ENCODE measurements around the gene ALX4. TPM values are rescaled to one million over a fixed set of nuclear protein-coding genes. Genes with fewer than 3 reads are reported as not detected.

The ALX4 gene
- total RNA-seq, 3 donors from 2014 or later (not counting 1 experiment from before 2014, with no cell fraction given), result not detected

DNA sequence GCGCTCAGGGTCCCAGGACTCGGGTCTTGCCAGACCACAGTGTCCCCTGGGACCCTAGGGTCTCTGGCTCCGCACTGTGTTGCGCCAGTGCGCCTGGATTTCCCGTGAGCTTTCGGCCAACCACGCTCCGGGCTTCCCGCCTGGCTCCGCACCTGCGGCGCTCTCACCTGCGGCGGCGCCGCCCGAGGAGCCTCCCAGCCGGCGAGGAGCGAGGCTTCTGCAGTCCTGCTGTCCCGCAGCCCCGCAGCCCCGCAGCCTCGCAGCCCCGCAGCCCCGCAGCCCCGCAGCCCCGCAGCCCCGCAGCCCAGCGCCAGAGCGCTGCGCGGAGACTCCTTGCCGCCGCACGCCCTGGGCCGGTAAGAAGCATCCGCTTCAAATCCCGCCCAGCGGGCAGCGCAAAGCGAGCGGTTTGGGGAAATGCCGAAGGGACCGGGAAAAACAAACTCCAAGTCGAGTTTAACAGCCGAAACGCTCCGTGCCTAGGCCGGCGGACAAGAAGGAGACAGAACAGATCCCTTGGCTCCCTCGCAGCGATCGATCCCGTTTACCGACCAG, 939 bp downstream of the ALX4 start:
- H3K4me1 ChIP-seq (ENCODE audit: control insufficient read depth, insufficient read depth, low read length), result peaks cover 26% of the 10 kb centered on the region

DNA sequence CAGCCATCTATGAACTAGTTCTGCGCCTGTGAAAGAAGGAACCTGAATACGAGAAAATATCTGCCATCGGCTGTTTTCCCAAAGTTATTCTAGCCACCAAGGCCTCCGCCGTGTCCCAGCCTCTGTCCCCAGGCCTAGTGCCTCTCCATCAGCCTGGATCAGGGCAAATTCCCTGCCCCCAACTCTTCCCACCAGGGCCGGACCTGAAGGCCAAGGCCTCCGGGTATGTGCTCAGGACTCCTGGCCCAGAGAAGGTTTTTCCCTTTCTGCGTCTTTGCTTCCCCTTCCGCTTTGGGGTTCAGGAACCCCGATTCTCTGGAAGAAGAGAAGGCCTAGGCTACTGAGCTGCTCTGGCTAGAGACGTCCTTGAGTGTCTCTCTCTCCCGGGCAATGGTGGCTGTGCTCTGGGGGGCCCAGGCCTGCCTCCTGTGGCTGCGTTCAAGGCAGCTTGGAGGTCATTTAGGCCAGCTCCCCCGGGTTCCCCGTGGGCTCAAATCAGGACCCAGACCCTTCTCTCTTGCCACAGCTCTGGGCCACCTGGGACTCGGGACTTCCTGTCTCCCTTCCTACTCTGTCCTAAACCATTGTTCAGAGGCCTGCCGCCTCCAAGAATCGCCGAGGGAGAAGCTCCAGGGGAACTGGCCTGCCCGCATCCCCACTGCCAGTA, 1.6 kb downstream of the ALX4 start:
- no peak overlapping the region for H3K4me3 Mint-ChIP-seq
- ATAC-seq (no peak), DNase-seq (no peak)
- H3K27ac ChIP-seq (ENCODE audit: low read length), result no peak overlapping the region
- intact Hi-C loops (cut with micrococcal nuclease), result no loop called here
- TF ChIP-seq, protein P1, sequence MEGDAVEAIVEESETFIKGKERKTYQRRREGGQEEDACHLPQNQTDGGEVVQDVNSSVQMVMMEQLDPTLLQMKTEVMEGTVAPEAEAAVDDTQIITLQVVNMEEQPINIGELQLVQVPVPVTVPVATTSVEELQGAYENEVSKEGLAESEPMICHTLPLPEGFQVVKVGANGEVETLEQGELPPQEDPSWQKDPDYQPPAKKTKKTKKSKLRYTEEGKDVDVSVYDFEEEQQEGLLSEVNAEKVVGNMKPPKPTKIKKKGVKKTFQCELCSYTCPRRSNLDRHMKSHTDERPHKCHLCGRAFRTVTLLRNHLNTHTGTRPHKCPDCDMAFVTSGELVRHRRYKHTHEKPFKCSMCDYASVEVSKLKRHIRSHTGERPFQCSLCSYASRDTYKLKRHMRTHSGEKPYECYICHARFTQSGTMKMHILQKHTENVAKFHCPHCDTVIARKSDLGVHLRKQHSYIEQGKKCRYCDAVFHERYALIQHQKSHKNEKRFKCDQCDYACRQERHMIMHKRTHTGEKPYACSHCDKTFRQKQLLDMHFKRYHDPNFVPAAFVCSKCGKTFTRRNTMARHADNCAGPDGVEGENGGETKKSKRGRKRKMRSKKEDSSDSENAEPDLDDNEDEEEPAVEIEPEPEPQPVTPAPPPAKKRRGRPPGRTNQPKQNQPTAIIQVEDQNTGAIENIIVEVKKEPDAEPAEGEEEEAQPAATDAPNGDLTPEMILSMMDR (IDR thresholded peaks at IDR 0.05), result no peak
- H3K36me3 Mint-ChIP-seq, result no peaks in the 10 kb centered on the region
- peaks cover 60% of the 10 kb centered on the region for H3K27me3 ChIP-seq (ENCODE audit: control insufficient read depth, insufficient read depth, low read length)
- H3K27me3 Mint-ChIP-seq (ENCODE audit: low read depth in 2 of 2), result peaks cover 76 to 78% of the 10 kb centered on the region in 2 donors
- no peaks in the 10 kb centered on the region for H3K36me3 ChIP-seq (ENCODE audit: control insufficient read depth, insufficient read depth, low read length)
- no peak overlapping the region for H3K4me3 ChIP-seq (ENCODE audit: low read length)
- H3K9me3 ChIP-seq (ENCODE audit: control insufficient read depth, insufficient read depth, low read length), result no peaks in the 10 kb centered on the region
- H3K4me1 Mint-ChIP-seq, result peaks cover 22 to 31% of the 10 kb centered on the region in 2 donors
- no peak overlapping the region for H3K27ac Mint-ChIP-seq
- WGBS (ENCODE audit: insufficient coverage), result 53% methylated on average over 20 of the region's 20 CpGs
- peaks cover 29% of the 10 kb centered on the region for H3K4me1 ChIP-seq (ENCODE audit: control insufficient read depth, insufficient read depth, low read length)
- no peaks in the 10 kb centered on the region for H3K9me3 Mint-ChIP-seq

More for the DNA sequence above, 939 bp downstream of the ALX4 start:
- no peaks in the 10 kb centered on the region for H3K36me3 Mint-ChIP-seq
- H3K27ac ChIP-seq (ENCODE audit: low read length), result no peak overlapping the region
- no peaks in the 10 kb centered on the region for H3K36me3 ChIP-seq (ENCODE audit: control insufficient read depth, insufficient read depth, low read length)
- no peak overlapping the region for H3K27ac Mint-ChIP-seq
- no peaks in the 10 kb centered on the region for H3K9me3 Mint-ChIP-seq
- 9% methylated on average over 57 of the region's 57 CpGs for WGBS (ENCODE audit: insufficient coverage)
- H3K27me3 Mint-ChIP-seq (ENCODE audit: low read depth in 2 of 2), result peaks cover 72 to 76% of the 10 kb centered on the region in 2 donors
- intact Hi-C loops (cut with micrococcal nuclease), result no loop called here
- TF ChIP-seq, protein P1 (IDR thresholded peaks at IDR 0.05), result no peak
- H3K4me3 Mint-ChIP-seq, result no peak overlapping the region
- no peak for DNase-seq
- H3K27me3 ChIP-seq (ENCODE audit: control insufficient read depth, insufficient read depth, low read length), result peaks cover 59% of the 10 kb centered on the region
- peaks cover 22 to 27% of the 10 kb centered on the region in 2 donors for H3K4me1 Mint-ChIP-seq
- no peak overlapping the region for H3K4me3 ChIP-seq (ENCODE audit: low read length)
- no peaks in the 10 kb centered on the region for H3K9me3 ChIP-seq (ENCODE audit: control insufficient read depth, insufficient read depth, low read length)
- no peak for ATAC-seq

DNA sequence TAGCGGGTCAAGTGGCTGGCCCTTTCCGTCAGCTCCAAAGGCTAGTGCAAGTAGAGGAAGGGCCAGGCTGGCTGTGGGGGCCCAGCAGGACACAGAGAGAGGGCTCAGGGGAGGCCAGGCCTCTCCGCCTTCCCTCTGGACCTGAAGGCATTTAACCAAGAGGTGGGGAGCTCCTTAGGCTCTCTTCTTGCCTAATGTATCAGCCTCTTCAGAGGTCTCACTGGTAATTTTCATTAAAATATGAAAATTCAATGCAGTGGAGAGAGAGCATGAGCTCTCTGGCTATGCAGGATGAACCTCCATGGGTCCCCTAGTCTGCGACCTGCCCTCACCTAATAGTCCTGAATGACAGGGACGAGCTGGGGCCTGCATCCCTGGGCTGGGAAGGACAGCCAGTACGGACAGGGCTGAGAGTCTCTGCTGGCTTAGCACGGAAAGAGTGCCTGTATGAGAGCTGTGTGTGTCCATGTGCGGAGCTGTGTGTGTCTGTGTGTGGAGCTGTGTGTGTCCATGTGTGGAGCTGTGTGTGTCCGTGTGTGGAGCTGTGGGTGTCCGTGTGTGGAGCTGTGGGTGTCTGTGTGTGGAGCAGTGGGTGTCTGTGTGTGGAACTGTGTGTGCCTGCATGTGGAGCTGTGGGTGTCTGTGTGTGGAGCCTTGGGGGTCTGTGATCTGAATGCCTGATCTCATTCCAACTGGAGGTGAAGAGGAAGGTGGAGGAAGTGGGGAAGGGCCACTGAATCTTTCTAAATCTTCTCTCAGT, 2.4 kb downstream of the ALX4 start:
- Histone ChIP-seq H3K27ac (ENCODE audit: low read length) (no peak overlapping the region), H3K36me3 (ENCODE audit: control insufficient read depth, insufficient read depth, low read length) (no peaks in the 10 kb centered on the region), H3K27me3 (ENCODE audit: control insufficient read depth, insufficient read depth, low read length) (peaks cover 66% of the 10 kb centered on the region), H3K4me1 (ENCODE audit: control insufficient read depth, insufficient read depth, low read length) (peaks cover 29% of the 10 kb centered on the region), H3K4me3 (ENCODE audit: low read length) (no peak overlapping the region), H3K9me3 (ENCODE audit: control insufficient read depth, insufficient read depth, low read length) (no peaks in the 10 kb centered on the region)
- ATAC-seq (no peak), DNase-seq (no peak)
- H3K27me3 Mint-ChIP-seq (ENCODE audit: low read depth in 2 of 2), result peaks cover 74 to 81% of the 10 kb centered on the region in 2 donors
- no peaks in the 10 kb centered on the region for H3K36me3 Mint-ChIP-seq
- no peak overlapping the region for H3K4me3 Mint-ChIP-seq
- WGBS (ENCODE audit: insufficient coverage), result 86% methylated on average over 10 of the region's 10 CpGs
- intact Hi-C loops (cut with micrococcal nuclease), result no loop called here
- no peak overlapping the region for H3K27ac Mint-ChIP-seq
- TF ChIP-seq, protein P1 (IDR thresholded peaks at IDR 0.05), result no peak
- H3K9me3 Mint-ChIP-seq, result no peaks in the 10 kb centered on the region
- H3K4me1 Mint-ChIP-seq, result peaks cover 22 to 31% of the 10 kb centered on the region in 2 donors
